GM21529 (cell line): ENCODE data around the gene RNF126.
"Not testable (repeated sequence)": the region's sequence is repeated elsewhere in the genome, so short reads cannot be mapped to it uniquely, and the experiment has no call there.

Experiments
- ATAC-seq: cut with Tn5 transposase; IDR thresholded peaks from one replicate; pipeline ENCODE4 v1.9.1; 2021; ENCODE audit not compliant: unreplicated experiment

Gene RNF126

GRCh38 chr19:686589-687297 lies 23.7 kb upstream of the RNF126 start:
- ATAC-seq = no peak

GRCh38 chr19:685454-685931 lies 22.5 kb upstream of the RNF126 start:
- no peak for ATAC-seq

GRCh38 chr19:682678-683320 lies 19.8 kb upstream of the RNF126 start:
- ATAC-seq = no peak

DNA sequence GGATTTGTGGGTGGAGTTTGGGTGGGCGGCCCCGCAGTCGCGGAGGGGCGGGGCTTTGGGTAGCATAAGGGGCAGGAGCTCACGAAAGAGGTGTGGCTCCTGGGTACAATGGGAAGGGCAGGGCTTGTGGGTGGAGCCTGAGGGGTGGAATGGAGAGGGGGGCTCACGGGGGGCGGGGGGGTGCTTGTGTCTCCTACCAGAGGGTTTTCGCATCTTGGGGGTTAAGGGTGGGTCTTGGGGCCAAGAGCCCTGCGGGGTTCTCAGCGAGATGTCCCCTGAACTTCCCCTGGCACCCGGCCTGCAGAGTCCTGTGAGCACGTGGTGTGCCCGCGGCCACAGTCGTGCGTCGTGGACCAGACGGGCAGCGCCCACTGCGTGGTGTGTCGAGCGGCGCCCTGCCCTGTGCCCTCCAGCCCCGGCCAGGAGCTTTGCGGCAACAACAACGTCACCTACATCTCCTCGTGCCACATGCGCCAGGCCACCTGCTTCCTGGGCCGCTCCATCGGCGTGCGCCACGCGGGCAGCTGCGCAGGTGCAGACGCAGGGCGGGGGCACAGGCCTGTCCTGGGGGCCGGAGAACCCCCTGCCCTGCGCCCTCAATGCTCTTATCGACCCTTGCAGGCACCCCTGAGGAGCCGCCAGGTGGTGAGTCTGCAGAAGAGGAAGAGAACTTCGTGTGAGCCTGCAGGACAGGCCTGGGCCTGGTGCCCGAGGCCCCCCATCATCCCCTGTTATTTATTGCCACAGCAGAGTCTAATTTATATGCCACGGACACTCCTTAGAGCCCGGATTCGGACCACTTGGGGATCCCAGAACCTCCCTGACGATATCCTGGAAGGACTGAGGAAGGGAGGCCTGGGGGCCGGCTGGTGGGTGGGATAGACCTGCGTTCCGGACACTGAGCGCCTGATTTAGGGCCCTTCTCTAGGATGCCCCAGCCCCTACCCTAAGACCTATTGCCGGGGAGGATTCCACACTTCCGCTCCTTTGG lies 18.3 kb upstream of the RNF126 start:
- ATAC-seq = no peak

- peak; percentile 67 for ATAC-seq
Measured at GRCh38 chr19:680287-681028, 17.4 kb upstream of the RNF126 start.

- ATAC-seq = peak; percentile 12
Measured at GRCh38 chr19:679418-680286, 16.6 kb upstream of the RNF126 start.

- no peak for ATAC-seq
Measured at GRCh38 chr19:678791-679388, 15.9 kb upstream of the RNF126 start.

- ATAC-seq = no peak
Measured at GRCh38 chr19:677601-678436, 14.8 kb upstream of the RNF126 start.

- no peak for ATAC-seq
Measured at GRCh38 chr19:677201-677600, 14.2 kb upstream of the RNF126 start.

GRCh38 chr19:676339-677105 lies 13.5 kb upstream of the RNF126 start, which contains the start of gene FSTL3:
Gene FSTL3, plus strand, starts transcription at chr19:676392. Its CDS starts 32 bp downstream, at chr19:676424.
- no peak for ATAC-seq

- no peak for ATAC-seq
Measured at GRCh38 chr19:676007-676338, 13.0 kb upstream of the RNF126 start.

DNA sequence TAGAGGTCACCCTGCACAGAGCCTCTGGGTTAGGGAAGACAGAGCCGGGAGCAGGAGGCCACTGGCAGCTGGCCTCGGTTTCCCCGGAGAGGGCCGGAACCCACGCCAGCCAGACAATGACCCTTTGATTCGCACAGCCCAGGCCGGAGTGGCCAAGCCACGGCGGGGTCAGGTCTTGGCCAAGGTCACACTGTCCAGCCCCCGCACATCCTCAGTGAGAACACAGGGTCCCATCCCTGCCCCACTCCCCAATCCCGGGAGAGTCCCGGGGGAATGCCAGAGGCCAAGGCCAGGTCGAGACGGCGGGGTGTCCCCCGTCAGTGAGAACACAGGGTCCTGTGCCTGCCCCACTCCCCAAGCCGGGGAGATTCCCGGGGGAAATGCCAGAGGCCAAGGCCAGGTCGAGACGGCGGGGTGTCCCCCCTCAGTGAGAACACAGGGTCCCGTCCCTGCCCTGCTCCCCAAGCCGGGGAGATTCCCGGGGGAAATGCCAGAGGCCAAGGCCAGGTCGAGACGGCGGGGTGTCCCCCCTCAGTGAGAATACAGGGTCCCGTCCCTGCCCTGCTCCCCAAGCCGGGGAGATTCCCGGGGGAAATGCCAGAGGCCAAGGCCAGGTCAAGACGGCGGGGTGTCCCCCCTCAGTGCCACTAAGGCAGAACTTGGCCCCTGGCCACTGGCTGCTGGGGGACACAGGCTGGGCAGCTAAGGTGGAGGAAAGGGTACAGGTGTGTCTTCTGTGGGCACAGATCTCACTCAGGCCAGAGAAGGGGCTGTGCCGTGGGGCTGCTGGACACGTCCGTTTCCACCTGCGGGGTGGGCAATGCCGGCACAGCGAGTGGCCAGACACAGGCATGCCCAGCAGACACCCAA lies 11.5 kb upstream of the RNF126 start:
- no peak for ATAC-seq

DNA sequence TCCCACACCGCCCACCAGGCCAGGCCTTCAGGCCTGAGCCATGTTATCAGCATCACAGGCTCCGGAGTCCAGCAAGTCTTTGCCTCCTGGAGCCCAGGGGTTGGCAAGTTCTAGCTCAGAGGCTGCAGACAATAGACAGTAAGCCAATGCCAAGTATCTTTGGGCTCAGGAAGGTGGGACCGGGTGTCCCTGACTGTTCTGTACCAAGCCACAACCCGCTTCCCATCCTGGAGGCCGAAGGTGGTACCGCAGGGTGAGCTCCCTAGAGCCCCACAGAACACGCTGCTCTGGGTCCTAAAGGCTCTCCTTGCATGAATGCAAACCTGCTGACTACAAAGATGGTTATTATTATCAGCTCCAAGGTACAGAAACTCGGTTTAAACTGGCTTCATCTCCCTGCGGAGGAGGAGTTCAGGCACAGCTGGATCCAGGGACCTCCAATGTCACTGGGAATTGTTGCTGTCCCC lies 7.6 kb upstream of the RNF126 start:
- no peak for ATAC-seq

GRCh38 chr19:668675-669434 lies 5.8 kb upstream of the RNF126 start:
- not testable (repeated sequence) for ATAC-seq

GRCh38 chr19:666985-667573 lies 4.1 kb upstream of the RNF126 start:
- not testable (repeated sequence) for ATAC-seq
